NT2/D1 (cell line): Measurements from ENCODE around the gene WDR7.

Experiments used
- DNase-seq: peaks from one replicate; pipeline ENCODE4 v3.0.0-alpha.2; 2011; ENCODE audit warnings: low read depth, low spot score
- H3K27me3 ChIP-seq: 2 replicates; pipeline ENCODE4 v1.6.0; 2011; ENCODE audit warnings: mild to moderate bottlenecking; ENCODE audit not compliant: insufficient read length, insufficient read depth
- H3K36me3 ChIP-seq: 2 replicates; pipeline ENCODE4 v1.6.1; 2011; ENCODE audit warnings: mild to moderate bottlenecking, low read length, mixed read lengths; ENCODE audit not compliant: insufficient read depth, insufficient read length
- H3K4me1 ChIP-seq: 2 replicates; pipeline ENCODE4 v1.5.1; 2011; ENCODE audit not compliant: insufficient read depth, insufficient read length
- H3K4me3 ChIP-seq: 2 replicates; pipeline ENCODE4 v1.5.1; 2011; ENCODE audit warnings: low read depth; ENCODE audit not compliant: insufficient read length
- H3K9ac ChIP-seq: 2 replicates; pipeline ENCODE4 v1.6.0; 2011; ENCODE audit warnings: low read depth; ENCODE audit not compliant: insufficient read length
- H3K9me3 ChIP-seq: 2 replicates; pipeline ENCODE4 v1.5.1; 2011; ENCODE audit warnings: mild to moderate bottlenecking, low read length; ENCODE audit not compliant: insufficient read depth
- SUZ12 ChIP-seq: IDR thresholded peaks from 2 replicates; pipeline ENCODE4 v1.6.1; 2011; ENCODE audit not compliant: insufficient read length, insufficient read depth; ENCODE audit errors: extremely low read depth
- YY1 ChIP-seq: IDR thresholded peaks from 2 replicates; pipeline ENCODE4 v1.6.1; 2011; ENCODE audit not compliant: insufficient read length, insufficient read depth
- ZNF274 ChIP-seq: IDR thresholded peaks from 2 replicates; pipeline ENCODE4 v1.6.1; 2011; ENCODE audit warnings: mild to moderate bottlenecking, low read depth, low read length

Gene WDR7

DNA sequence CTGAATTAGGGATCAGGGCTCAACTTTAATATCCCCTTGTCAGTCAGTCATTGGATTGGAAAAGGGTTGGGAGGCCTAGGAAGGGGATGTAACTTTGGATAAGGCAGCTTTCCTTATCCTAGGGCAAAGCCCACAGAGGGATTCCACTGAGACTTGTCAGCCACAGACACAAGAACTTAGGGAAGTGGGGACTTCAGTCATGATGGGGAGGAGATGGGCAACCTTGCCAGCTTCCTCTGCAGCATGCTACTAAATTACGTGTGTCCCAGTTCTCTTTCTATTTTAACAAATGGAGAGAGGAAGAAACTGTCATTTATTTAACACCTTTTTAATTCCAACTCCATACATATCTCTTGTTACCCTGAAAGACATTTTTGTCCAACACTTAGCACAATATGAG lies 237.8 kb downstream of the WDR7 start:
- no peak for DNase-seq
- Histone ChIP-seq H3K4me1 (no peaks in the 10 kb centered on the region), H3K4me3 (no peak overlapping the region), H3K27me3 (no peaks in the 10 kb centered on the region), H3K9me3 (no peaks in the 10 kb centered on the region), H3K36me3 (no peaks in the 10 kb centered on the region), H3K9ac (no peak overlapping the region)
- no peak for TF ChIP-seq ZNF274
- TF ChIP-seq SUZ12 = no peak
- TF ChIP-seq YY1 = no peak

GRCh38 chr18:56889621-56890020 lies 238.5 kb downstream of the WDR7 start:
- Histone ChIP-seq H3K27me3 (no peaks in the 10 kb centered on the region), H3K9me3 (no peaks in the 10 kb centered on the region), H3K36me3 (no peaks in the 10 kb centered on the region), H3K9ac (no peak overlapping the region), H3K4me3 (no peak overlapping the region), H3K4me1 (no peaks in the 10 kb centered on the region)
- no peak for DNase-seq
- TF ChIP-seq SUZ12 = no peak

DNA sequence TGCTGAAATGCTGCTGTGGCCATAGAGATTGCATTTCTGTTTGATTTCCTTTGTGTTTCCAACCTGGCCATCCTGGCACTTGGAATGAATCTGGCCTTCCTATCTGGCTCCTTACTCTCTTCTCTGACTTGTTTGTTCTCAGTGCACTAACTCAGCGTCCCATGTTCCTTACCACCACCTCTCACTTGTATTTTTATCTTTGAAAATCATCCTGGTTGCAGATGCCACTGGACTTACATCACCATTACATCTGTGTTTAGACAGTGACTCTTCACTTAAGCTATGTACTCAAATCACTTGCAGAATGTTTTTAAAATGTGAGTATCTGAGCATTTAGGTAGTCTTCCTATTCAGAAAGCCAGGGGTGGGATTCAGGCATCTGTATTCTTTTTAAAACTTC lies 239.5 kb downstream of the WDR7 start:
- DNase-seq = no peak
- H3K27me3 ChIP-seq = no peaks in the 10 kb centered on the region
- TF ChIP-seq ZNF274 (no peak), SUZ12 (no peak)
- H3K9me3 ChIP-seq = no peaks in the 10 kb centered on the region
- H3K4me1 ChIP-seq = no peaks in the 10 kb centered on the region
- no peak overlapping the region for H3K4me3 ChIP-seq
- no peak overlapping the region for H3K9ac ChIP-seq
- no peaks in the 10 kb centered on the region for H3K36me3 ChIP-seq

GRCh38 chr18:56891116-56891515 lies 240.0 kb downstream of the WDR7 start:
- no peaks in the 10 kb centered on the region for H3K36me3 ChIP-seq
- DNase-seq = no peak
- no peak overlapping the region for H3K4me3 ChIP-seq
- TF ChIP-seq ZNF274 (no peak), SUZ12 (no peak), YY1 (no peak)
- H3K9me3 ChIP-seq = no peaks in the 10 kb centered on the region
- no peak overlapping the region for H3K9ac ChIP-seq
- H3K4me1 ChIP-seq = no peaks in the 10 kb centered on the region
- H3K27me3 ChIP-seq = no peaks in the 10 kb centered on the region

GRCh38 chr18:56891870-56892269 lies 240.7 kb downstream of the WDR7 start:
- H3K27me3 ChIP-seq = no peaks in the 10 kb centered on the region

DNA sequence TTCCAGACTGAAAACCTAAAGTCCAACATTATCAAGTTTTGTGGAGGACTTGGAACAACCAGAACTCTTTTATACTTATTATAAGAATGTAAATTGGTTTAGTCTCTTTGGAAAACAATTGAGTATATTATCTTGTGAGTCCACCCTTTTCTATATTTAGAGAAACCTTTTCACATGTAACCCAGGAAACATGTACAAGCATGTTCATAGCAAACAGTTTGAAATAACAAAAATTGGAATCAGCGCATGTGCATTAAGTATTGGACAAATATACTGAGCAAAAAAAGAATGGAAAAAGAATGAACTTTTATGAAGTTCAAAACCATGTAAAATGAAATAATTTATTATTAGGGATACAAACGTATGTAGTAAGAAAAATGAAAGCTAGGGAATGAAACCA lies 246.0 kb downstream of the WDR7 start:
- no peak for DNase-seq
- no peak overlapping the region for H3K9ac ChIP-seq
- no peaks in the 10 kb centered on the region for H3K9me3 ChIP-seq
- H3K4me1 ChIP-seq = no peaks in the 10 kb centered on the region
- no peaks in the 10 kb centered on the region for H3K36me3 ChIP-seq
- TF ChIP-seq ZNF274 (no peak), YY1 (no peak), SUZ12 (no peak)
- no peak overlapping the region for H3K4me3 ChIP-seq
- no peaks in the 10 kb centered on the region for H3K27me3 ChIP-seq

More at GRCh38 chr18:56891870-56892269, 240.7 kb downstream of the WDR7 start:
- Histone ChIP-seq H3K9me3 (no peaks in the 10 kb centered on the region), H3K36me3 (no peaks in the 10 kb centered on the region), H3K9ac (no peak overlapping the region), H3K4me3 (no peak overlapping the region), H3K4me1 (no peaks in the 10 kb centered on the region)
- DNase-seq = no peak
- TF ChIP-seq ZNF274 = no peak
- TF ChIP-seq YY1 = no peak

- Histone ChIP-seq H3K27me3 (no peaks in the 10 kb centered on the region), H3K9me3 (no peaks in the 10 kb centered on the region), H3K4me1 (no peaks in the 10 kb centered on the region), H3K36me3 (no peaks in the 10 kb centered on the region), H3K4me3 (no peak overlapping the region), H3K9ac (no peak overlapping the region)
- no peak for DNase-seq
- no peak for TF ChIP-seq SUZ12
- TF ChIP-seq ZNF274 = no peak
- TF ChIP-seq YY1 = no peak
These were observed 248.5 kb downstream of the WDR7 start for GRCh38 chr18:56899660-56900059.

DNA sequence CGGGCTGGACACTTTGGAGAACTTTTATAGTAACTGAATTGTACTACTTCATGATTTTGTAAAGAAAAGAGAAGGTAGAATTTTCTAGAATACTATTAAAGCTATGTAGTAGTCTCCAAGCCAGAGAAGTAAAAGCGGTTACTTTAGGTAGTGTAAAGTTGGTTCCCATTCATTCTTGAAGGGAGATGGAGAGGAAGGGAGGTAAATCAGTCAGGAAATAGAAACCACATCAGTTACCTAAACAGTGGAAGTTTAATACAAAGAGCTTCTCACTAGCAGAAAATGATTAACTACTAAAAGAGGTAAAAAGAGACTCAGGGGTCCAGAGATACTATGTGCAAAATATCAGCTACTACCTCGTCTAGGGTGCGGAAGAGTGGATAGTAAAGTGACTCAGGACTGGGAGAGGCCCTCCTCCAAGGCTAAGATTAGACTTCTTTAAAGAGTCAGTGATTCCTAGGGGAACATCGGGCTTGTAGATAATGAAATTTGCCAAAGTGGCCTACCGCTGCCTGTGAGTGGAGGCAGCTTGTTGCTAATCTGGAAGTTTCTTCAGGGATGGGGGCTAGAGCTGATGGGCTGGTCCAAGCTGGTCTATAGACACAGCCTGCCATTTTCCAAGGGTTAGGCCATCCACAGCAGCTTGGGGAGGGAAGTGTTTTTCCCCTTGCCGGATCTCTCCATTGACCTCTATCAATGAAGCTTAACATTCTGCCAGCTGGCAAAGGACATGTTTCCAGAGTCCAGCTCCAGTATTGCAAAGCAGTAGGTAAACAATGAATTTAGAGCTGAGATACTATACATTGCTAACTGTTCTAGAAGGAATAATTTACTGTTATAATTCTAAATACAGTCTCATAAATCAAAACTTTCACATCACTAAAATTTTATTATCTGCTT lies 249.3 kb downstream of the WDR7 start:
- Histone ChIP-seq H3K27me3 (no peaks in the 10 kb centered on the region), H3K4me1 (no peaks in the 10 kb centered on the region), H3K9ac (no peak overlapping the region), H3K9me3 (no peaks in the 10 kb centered on the region), H3K36me3 (no peaks in the 10 kb centered on the region), H3K4me3 (no peak overlapping the region)
- TF ChIP-seq YY1 (no peak), SUZ12 (no peak), ZNF274 (no peak)
- no peak for DNase-seq
